Measurements from ENCODE around the gene AUTS2.

- TF ChIP-seq TAF1 (IDR thresholded peaks at IDR 0.05; ENCODE audit: borderline replicate concordance, low read depth, low read length), result no peak
- TF ChIP-seq POLR2A (IDR thresholded peaks at IDR 0.05; ENCODE audit: low read depth, low read length), result no peak
Measured at GRCh38 chr7:69654849-69655707, 56.8 kb downstream of the AUTS2 start.
